B cell (primary cell): ENCODE data around the gene WNT9A. TPM values are rescaled to one million over a fixed set of nuclear protein-coding genes. Genes with fewer than 3 reads are reported as not detected.

Experiments used
- ATAC-seq: fragments of 200-7000 bp; cut with Tn5 transposase; one replicate; pipeline ENCODE4 v1.10.0; 2021; ENCODE audit warnings: low read depth, mild to moderate bottlenecking, moderate number of reproducible peaks, moderate library complexity
- CTCF ChIA-PET: fragments of 350-600 bp; sonication (Branson Sonifier 250); formaldehyde crosslinking; loops from one replicate; lab custom pipeline; 2021; ENCODE audit warnings: antibody characterized with exemption, inconsistent platforms; lab: Charles Lee
- POLR2A ChIA-PET: fragments of 350-600 bp; sonication (Branson Sonifier 250); formaldehyde crosslinking; loops from one replicate; lab custom pipeline; 2021; ENCODE audit warnings: antibody characterized with exemption; lab: Charles Lee
- DNase-seq: peaks from one replicate; pipeline ENCODE4 v3.0.0; 2013
- H2AFZ ChIP-seq: 2 replicates; pipeline ENCODE4 v1.6.1; 2012; ENCODE audit warnings: mild to moderate bottlenecking, low read depth, low read length; ENCODE audit not compliant: insufficient read depth, poor library complexity, severe bottlenecking
- H3K27ac ChIP-seq, 2 donors: 1 replicate in 1 of 2; 2 replicates in 1 of 2; pipeline ENCODE4 v1.5.1; 2012 to 2013; ENCODE audit warnings: low read length in 2 of 2, mild to moderate bottlenecking in 2 of 2, moderate library complexity in 1 of 2
- H3K27me3 ChIP-seq, 4 experiments: fragments of 200-600 bp in 1 of 4; sonication (generic) in 1 of 4; replicated peaks in 1 of 4; 1 replicate in 2 of 4; 2 replicates in 2 of 4; pipeline versions ENCODE4 v1.6.1 to v1.7.0; 2013 to 2016; ENCODE audit warnings: low read length in 3 of 4, mild to moderate bottlenecking in 2 of 4, mixed read lengths in 1 of 4, moderate library complexity in 1 of 4; ENCODE audit not compliant: insufficient read depth in 4 of 4, control insufficient read depth in 3 of 4; ENCODE audit errors: control extremely low read depth in 1 of 4
- H3K36me3 ChIP-seq, 2 experiments: replicated peaks in 1 of 2; 1 replicate in 1 of 2; 2 replicates in 1 of 2; pipeline versions ENCODE4 v1.6.1 to v1.7.1; 2013; ENCODE audit warnings: low read length in 1 of 2; ENCODE audit not compliant: insufficient read depth in 2 of 2, control insufficient read depth in 1 of 2; ENCODE audit errors: control extremely low read depth in 1 of 2, extremely low read depth in 1 of 2
- H3K4me1 ChIP-seq, 2 donors: fragments of 200-600 bp in 1 of 2; sonication (generic) in 1 of 2; 1 replicate in 1 of 2; 2 replicates in 1 of 2; pipeline versions ENCODE4 v1.5.1 to v1.6.1; 2013 to 2017; ENCODE audit warnings: low read length in 2 of 2; ENCODE audit not compliant: control insufficient read depth in 2 of 2, insufficient read depth in 2 of 2
- H3K4me2 ChIP-seq: replicated peaks from 2 replicates; pipeline ENCODE3; 2012; ENCODE audit warnings: mild to moderate bottlenecking, low read depth, low read length; ENCODE audit not compliant: poor library complexity, severe bottlenecking
- H3K4me3 ChIP-seq, 5 experiments: fragments of 200-600 bp in 1 of 5; sonication (generic) in 1 of 5; 1 replicate in 3 of 5; 2 replicates in 2 of 5; pipeline versions ENCODE4 v1.5.1 to v1.7.0; 2011 to 2016; ENCODE audit warnings: low read length in 4 of 5, mild to moderate bottlenecking in 4 of 5, low read depth in 2 of 5, control low read depth in 1 of 5, moderate library complexity in 1 of 5; ENCODE audit not compliant: insufficient read depth in 1 of 5; ENCODE audit errors: control extremely low read depth in 1 of 5, extremely low read depth in 1 of 5
- H3K79me2 ChIP-seq: fragments of 200-600 bp; sonication (generic); one replicate; pipeline ENCODE4 v1.6.0; 2016; ENCODE audit warnings: low read length; ENCODE audit not compliant: control insufficient read depth, insufficient read depth
- H3K9ac ChIP-seq: fragments of 200-600 bp; sonication (generic); 2 replicates; pipeline ENCODE4 v1.6.1; 2017; ENCODE audit warnings: mild to moderate bottlenecking, low read length, moderate library complexity
- H3K9me3 ChIP-seq, 3 donors: one replicate each; pipeline versions ENCODE4 v1.6.1 to v1.7.1; 2013; ENCODE audit warnings: low read length in 2 of 3; ENCODE audit not compliant: control insufficient read depth in 2 of 3, insufficient read depth in 1 of 3; ENCODE audit errors: control extremely low read depth in 1 of 3
- H4K20me1 ChIP-seq: 2 replicates; pipeline ENCODE4 v1.6.0; 2012; ENCODE audit warnings: mild to moderate bottlenecking, low read length; ENCODE audit not compliant: insufficient read depth, control insufficient read depth, poor library complexity, severe bottlenecking
- H3K27ac Mint-ChIP-seq: one replicate; pipeline ENCODE4 v1.8.0; 2021; ENCODE audit warnings: mixed read lengths
- H3K27me3 Mint-ChIP-seq: one replicate; pipeline ENCODE4 v1.8.0; 2021; ENCODE audit warnings: mixed read lengths
- H3K4me1 Mint-ChIP-seq: one replicate; pipeline ENCODE4 v1.8.0; 2021; ENCODE audit warnings: mixed read lengths
- H3K4me3 Mint-ChIP-seq: one replicate; pipeline ENCODE4 v1.8.0; 2021; ENCODE audit warnings: mixed read lengths
- H3K9me3 Mint-ChIP-seq: one replicate; pipeline ENCODE4 v1.8.0; 2022; ENCODE audit warnings: mixed read lengths; ENCODE audit not compliant: insufficient read depth
- EZH2 ChIP-seq: IDR thresholded peaks from 2 replicates; pipeline ENCODE4 v1.6.1; 2012; ENCODE audit warnings: borderline replicate concordance, low read depth, mild to moderate bottlenecking, moderate library complexity, low read length; ENCODE audit not compliant: insufficient read depth, poor library complexity, severe bottlenecking
- WGBS: methylation state at CpG from one replicate; pipeline ENCODE4 v1.1.5; 2013; ENCODE audit warnings: missing lambda C conversion rate; ENCODE audit not compliant: insufficient coverage; 5-methylcytosine and 5-hydroxymethylcytosine counted together
- intact Hi-C: fragments of 100-400 bp; cut with micrococcal nuclease; formaldehyde crosslinking; loops from one replicate; pipeline ENCODE4 v1.10.0; 2022
- polyA plus RNA-seq: library from polyadenylated mRNA; depleted of rRNA; stranded (reverse); fragments of >200 nt; gene quantifications from 2 replicates; pipeline ENCODE4 v1.2.3, GENCODE V29; 2012
- total RNA-seq, 2 donors: library from RNA; stranded (reverse); fragments of 120-200 nt in 1 of 2; gene quantifications; 1 replicate in 1 of 2; 2 replicates in 1 of 2; pipeline versions ENCODE4 v1.2.3 to v1.2.4, GENCODE V29; 2013 to 2022
- TF ChIP-seq, protein P1 (sequence below): fragments of 200-600 bp; IDR thresholded peaks from one replicate; pipeline ENCODE4 v1.8.0; 2022; ENCODE audit warnings: antibody characterized with exemption, mild to moderate bottlenecking

WNT9A gene
- total and polyA plus RNA-seq, 2 donors (not counting 1 experiment from before 2014, with no cell fraction given) = 0.04 TPM; not detected in 1

- DNase-seq (no peak), ATAC-seq (no peak)
- Histone ChIP-seq H4K20me1 (no peaks in the 10 kb centered on the region), H3K27ac (no peak overlapping the region), H2AFZ (no peak overlapping the region), H3K9me3 (no peaks in the 10 kb centered on the region), H3K9ac (no peak overlapping the region), H3K4me3 (no peak overlapping the region), H3K79me2 (no peaks in the 10 kb centered on the region), H3K27me3 (no peaks in the 10 kb centered on the region), H3K4me1 (no peaks in the 10 kb centered on the region), H3K36me3 (no peaks in the 10 kb centered on the region), H3K4me2 (no peak overlapping the region)
- CTCF ChIA-PET = no interaction called here
- no peaks in the 10 kb centered on the region for H3K9me3 Mint-ChIP-seq
- no peaks in the 10 kb centered on the region for H3K4me1 Mint-ChIP-seq
- TF ChIP-seq, protein P1, sequence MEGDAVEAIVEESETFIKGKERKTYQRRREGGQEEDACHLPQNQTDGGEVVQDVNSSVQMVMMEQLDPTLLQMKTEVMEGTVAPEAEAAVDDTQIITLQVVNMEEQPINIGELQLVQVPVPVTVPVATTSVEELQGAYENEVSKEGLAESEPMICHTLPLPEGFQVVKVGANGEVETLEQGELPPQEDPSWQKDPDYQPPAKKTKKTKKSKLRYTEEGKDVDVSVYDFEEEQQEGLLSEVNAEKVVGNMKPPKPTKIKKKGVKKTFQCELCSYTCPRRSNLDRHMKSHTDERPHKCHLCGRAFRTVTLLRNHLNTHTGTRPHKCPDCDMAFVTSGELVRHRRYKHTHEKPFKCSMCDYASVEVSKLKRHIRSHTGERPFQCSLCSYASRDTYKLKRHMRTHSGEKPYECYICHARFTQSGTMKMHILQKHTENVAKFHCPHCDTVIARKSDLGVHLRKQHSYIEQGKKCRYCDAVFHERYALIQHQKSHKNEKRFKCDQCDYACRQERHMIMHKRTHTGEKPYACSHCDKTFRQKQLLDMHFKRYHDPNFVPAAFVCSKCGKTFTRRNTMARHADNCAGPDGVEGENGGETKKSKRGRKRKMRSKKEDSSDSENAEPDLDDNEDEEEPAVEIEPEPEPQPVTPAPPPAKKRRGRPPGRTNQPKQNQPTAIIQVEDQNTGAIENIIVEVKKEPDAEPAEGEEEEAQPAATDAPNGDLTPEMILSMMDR = no peak
- TF ChIP-seq EZH2 = no peak
- H3K27me3 Mint-ChIP-seq = no peaks in the 10 kb centered on the region
- POLR2A ChIA-PET = no interaction called here
- WGBS = 75% methylated on average over 10 of the region's 12 CpGs
- no peak overlapping the region for H3K27ac Mint-ChIP-seq
- H3K4me3 Mint-ChIP-seq = no peak overlapping the region
- intact Hi-C loops = no loop called here
These were observed 49.1 kb downstream of the WNT9A start for GRCh38 chr1:227898502-227899140.

GRCh38 chr1:227897704-227898438 is 49.9 kb downstream of the WNT9A start:
- Histone ChIP-seq H3K9me3 (no peaks in the 10 kb centered on the region), H3K4me1 (no peaks in the 10 kb centered on the region), H3K4me3 (no peak overlapping the region), H3K79me2 (no peaks in the 10 kb centered on the region), H3K36me3 (no peaks in the 10 kb centered on the region), H3K9ac (no peak overlapping the region), H2AFZ (no peak overlapping the region), H3K4me2 (no peak overlapping the region), H3K27ac (no peak overlapping the region), H4K20me1 (no peaks in the 10 kb centered on the region), H3K27me3 (no peaks in the 10 kb centered on the region)
- H3K4me1 Mint-ChIP-seq = no peaks in the 10 kb centered on the region
- ChIA-PET POLR2A (no interaction called here), CTCF (no interaction called here)
- no peaks in the 10 kb centered on the region for H3K27me3 Mint-ChIP-seq
- TF ChIP-seq, protein P1 = no peak
- TF ChIP-seq EZH2 = no peak
- ATAC-seq (no peak), DNase-seq (no peak)
- no peak overlapping the region for H3K27ac Mint-ChIP-seq
- intact Hi-C loops = no loop called here
- H3K9me3 Mint-ChIP-seq = no peaks in the 10 kb centered on the region
- 83% methylated on average over 5 of the region's 6 CpGs for WGBS
- H3K4me3 Mint-ChIP-seq = no peak overlapping the region
